Fibroblast of lung (primary cell): ENCODE data around the gene ACAT2. TPM values are rescaled to one million over a fixed set of nuclear protein-coding genes. Genes with fewer than 3 reads are reported as not detected.
A peak's percentile ranks its signal among the peaks of the same experiment; 100 is the strongest.

ENCODE experiments used
- DNase-seq, 2 donors: peaks; one replicate each; pipeline versions ENCODE4 v3.0.0 to v3.0.0-alpha.2; 2010; ENCODE audit warnings: low read depth in 2 of 2
- H2AFZ ChIP-seq: 2 replicates; pipeline ENCODE4 v1.5.1; 2012; ENCODE audit warnings: low read length, control low read depth, inconsistent platforms
- H3K27ac ChIP-seq: 2 replicates; pipeline ENCODE4 v1.5.1; 2011; ENCODE audit warnings: low read length, control low read depth; ENCODE audit not compliant: insufficient read depth
- H3K27me3 ChIP-seq: 2 replicates; pipeline ENCODE4 v1.5.1; 2011; ENCODE audit warnings: mild to moderate bottlenecking, low read length; ENCODE audit not compliant: control insufficient read depth, insufficient read depth
- H3K36me3 ChIP-seq: 2 replicates; pipeline ENCODE4 v1.5.1; 2011; ENCODE audit warnings: low read length; ENCODE audit not compliant: control insufficient read depth, insufficient read depth
- H3K4me1 ChIP-seq: 2 replicates; pipeline ENCODE4 v1.5.1; 2011; ENCODE audit warnings: low read length; ENCODE audit not compliant: control insufficient read depth, insufficient read depth; ENCODE audit errors: extremely low read depth
- H3K4me2 ChIP-seq: 2 replicates; pipeline ENCODE4 v1.5.1; 2011; ENCODE audit warnings: low read length, control low read depth; ENCODE audit not compliant: insufficient read depth; ENCODE audit errors: extremely low read depth
- H3K4me3 ChIP-seq, 4 experiments: fragments of 200-600 bp in 1 of 4; sonication (generic) in 1 of 4; replicated peaks in 1 of 4; 2 replicates each; pipeline ENCODE4 v1.5.1; 2011 to 2016; ENCODE audit warnings: low read length in 4 of 4, low read depth in 3 of 4, mild to moderate bottlenecking in 3 of 4, control low read depth in 2 of 4, inconsistent platforms in 1 of 4, mixed read lengths in 1 of 4; ENCODE audit not compliant: insufficient read depth in 1 of 4; ENCODE audit errors: control extremely low read depth in 1 of 4
- H3K79me2 ChIP-seq: 2 replicates; pipeline ENCODE4 v1.5.1; 2012; ENCODE audit warnings: mild to moderate bottlenecking, low read length, inconsistent platforms; ENCODE audit not compliant: control insufficient read depth, insufficient read depth
- H3K9ac ChIP-seq: 2 replicates; pipeline ENCODE4 v1.5.1; 2011; ENCODE audit warnings: mild to moderate bottlenecking, low read length, control low read depth; ENCODE audit not compliant: insufficient read depth
- H3K9me3 ChIP-seq: 2 replicates; pipeline ENCODE4 v1.5.1; 2012; ENCODE audit warnings: low read depth, low read length; ENCODE audit not compliant: control insufficient read depth, insufficient read depth
- H4K20me1 ChIP-seq: 2 replicates; pipeline ENCODE4 v1.5.1; 2011; ENCODE audit warnings: low read length; ENCODE audit not compliant: control insufficient read depth, insufficient read depth; ENCODE audit errors: extremely low read depth
- EZH2 ChIP-seq: IDR thresholded peaks from 2 replicates; pipeline ENCODE4 v1.5.1; 2012; ENCODE audit warnings: low read length, control low read depth, mild to moderate bottlenecking; ENCODE audit errors: missing control alignments
- polyA plus RNA-seq, 2 donors: library from polyadenylated mRNA; depleted of rRNA in 1 of 2; stranded (reverse) in 1 of 2; unstranded in 1 of 2; fragments of >200 nt; gene quantifications; 2 replicates each; pipeline ENCODE4 v1.2.1, GENCODE V29; 2011 to 2012; ENCODE audit warnings: missing spikeins in 1 of 2
- total RNA-seq: library from RNA; depleted of rRNA; stranded (reverse); fragments of >200 nt; gene quantifications from 2 replicates; pipeline ENCODE4 v1.2.1, GENCODE V29; 2014
- TF ChIP-seq, protein P1 (sequence below), 2 donors: IDR thresholded peaks in 1 of 2; conservative IDR thresholded peaks in 1 of 2; 1 replicate in 1 of 2; 2 replicates in 1 of 2; pipeline ENCODE4 v1.5.1; 2011 to 2012; ENCODE audit warnings: low read length in 2 of 2, control low read depth in 1 of 2, inconsistent platforms in 1 of 2, low read depth in 1 of 2, mild to moderate bottlenecking in 1 of 2

The ACAT2 gene
- total and polyA plus RNA-seq, 2 donors (not counting 1 experiment from before 2014, with no cell fraction given): 108 to 121 TPM

DNA sequence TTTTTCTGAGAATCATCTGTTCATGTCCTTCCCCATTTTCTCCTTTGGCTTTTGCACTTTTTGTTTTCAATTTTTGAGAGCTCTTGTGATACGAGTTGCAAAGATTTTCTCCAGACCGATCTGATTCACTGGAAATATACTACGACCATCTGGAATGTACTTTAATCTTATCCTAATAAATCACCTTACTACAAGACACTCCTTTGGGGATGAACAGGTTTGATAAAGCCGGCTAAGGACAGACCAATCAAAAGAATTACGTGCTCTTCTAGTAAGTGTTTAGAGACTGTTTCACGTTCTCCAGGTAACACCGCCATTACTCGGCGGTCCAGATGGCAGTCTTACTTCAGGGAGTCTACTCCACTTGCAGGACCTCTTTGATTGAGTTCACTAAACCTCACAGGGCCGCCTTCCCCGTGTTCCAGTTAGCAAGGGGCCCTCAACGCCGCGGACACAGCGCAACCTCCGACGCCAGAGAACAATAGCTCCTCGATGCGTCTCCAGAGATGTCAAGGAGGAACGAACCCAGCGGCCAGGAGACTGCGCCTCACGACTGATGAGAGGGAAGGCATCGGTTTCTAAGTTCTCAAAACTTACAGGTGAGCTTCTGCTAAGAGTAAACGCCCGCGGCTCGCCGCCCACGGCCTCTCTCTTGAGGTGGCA, 35.5 kb upstream of the ACAT2 start:
- TF ChIP-seq, protein P1, sequence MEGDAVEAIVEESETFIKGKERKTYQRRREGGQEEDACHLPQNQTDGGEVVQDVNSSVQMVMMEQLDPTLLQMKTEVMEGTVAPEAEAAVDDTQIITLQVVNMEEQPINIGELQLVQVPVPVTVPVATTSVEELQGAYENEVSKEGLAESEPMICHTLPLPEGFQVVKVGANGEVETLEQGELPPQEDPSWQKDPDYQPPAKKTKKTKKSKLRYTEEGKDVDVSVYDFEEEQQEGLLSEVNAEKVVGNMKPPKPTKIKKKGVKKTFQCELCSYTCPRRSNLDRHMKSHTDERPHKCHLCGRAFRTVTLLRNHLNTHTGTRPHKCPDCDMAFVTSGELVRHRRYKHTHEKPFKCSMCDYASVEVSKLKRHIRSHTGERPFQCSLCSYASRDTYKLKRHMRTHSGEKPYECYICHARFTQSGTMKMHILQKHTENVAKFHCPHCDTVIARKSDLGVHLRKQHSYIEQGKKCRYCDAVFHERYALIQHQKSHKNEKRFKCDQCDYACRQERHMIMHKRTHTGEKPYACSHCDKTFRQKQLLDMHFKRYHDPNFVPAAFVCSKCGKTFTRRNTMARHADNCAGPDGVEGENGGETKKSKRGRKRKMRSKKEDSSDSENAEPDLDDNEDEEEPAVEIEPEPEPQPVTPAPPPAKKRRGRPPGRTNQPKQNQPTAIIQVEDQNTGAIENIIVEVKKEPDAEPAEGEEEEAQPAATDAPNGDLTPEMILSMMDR (conservative IDR thresholded peaks at IDR 0.05 in 1 of 2, IDR thresholded peaks at IDR 0.05 in 1 of 2; ENCODE audit: low read depth in 1 of 2, low read length in 2 of 2): no peak
- no peak for TF ChIP-seq EZH2
- H3K9me3 ChIP-seq: no peaks in the 10 kb centered on the region
- peaks cover 8% of the 10 kb centered on the region for H4K20me1 ChIP-seq
- no peaks in the 10 kb centered on the region for H3K36me3 ChIP-seq
- no peak for DNase-seq
- H3K27ac ChIP-seq: peak overlapping the region; percentile 89
- H2AFZ ChIP-seq: peak overlapping the region; percentile 78
- no peaks in the 10 kb centered on the region for H3K27me3 ChIP-seq
- peak overlapping the region; percentile 99 for H3K4me2 ChIP-seq
- peaks cover 5% of the 10 kb centered on the region for H3K4me1 ChIP-seq
- H3K9ac ChIP-seq: peak overlapping the region; percentile 97
- peaks cover 70% of the 10 kb centered on the region for H3K79me2 ChIP-seq
- peak overlapping the region; percentile 68 to 96 (median 77) for H3K4me3 ChIP-seq

DNA sequence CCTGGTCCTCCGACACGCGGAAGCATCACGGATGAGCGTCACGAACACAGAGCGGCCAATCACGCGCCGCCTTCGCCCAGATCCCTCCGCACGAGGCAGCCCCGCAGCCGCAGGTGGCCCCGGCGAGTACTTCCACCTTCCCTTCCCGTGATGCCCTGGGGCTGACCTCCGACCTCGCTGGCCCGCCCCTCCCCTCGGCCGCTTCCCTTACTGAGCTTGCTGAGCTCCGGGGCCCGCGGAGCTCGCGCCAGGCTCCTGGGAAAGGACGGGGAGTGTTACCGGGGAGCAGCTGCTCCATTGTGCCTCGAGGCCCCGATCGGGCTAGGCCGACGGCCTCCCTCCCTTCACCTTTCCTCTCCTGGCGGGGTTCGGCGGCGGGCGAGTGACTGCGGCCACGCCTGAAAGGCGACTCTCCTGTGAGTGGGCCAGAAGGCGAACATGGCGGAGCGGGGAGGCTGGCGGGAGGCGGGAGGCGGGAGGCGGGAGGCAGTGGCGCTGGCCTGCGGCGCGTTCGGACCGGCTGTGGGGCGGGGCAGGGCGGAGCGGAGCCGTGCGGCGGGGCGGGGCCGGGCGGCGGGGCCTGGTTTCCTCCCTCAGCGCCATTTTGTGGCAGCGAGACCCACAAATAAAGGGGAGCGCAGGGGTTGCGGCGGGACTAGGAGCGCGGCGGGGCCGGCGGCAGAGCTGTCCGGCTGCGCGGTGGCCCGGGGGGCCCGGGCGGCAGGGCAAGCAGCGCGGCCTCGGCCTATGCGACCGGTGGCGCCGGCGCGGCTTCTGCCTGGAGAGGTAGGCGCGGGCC, 34.7 kb upstream of the ACAT2 start, which contains the start of gene WTAP:
Gene WTAP, plus strand, starts transcription at position 589 of the 799 bp plus-strand sequence. CDS start 8,760 bp downstream, outside the sequence.
- peaks cover 77% of the 10 kb centered on the region for H3K79me2 ChIP-seq
- peak within 1 kb of the TSS; percentile 89 for H3K27ac ChIP-seq
- peaks cover 8% of the 10 kb centered on the region for H4K20me1 ChIP-seq
- no peaks in the 10 kb centered on the region for H3K9me3 ChIP-seq
- DNase-seq: peak; percentile 96 to 97
- H3K4me1 ChIP-seq: peaks cover 5% of the 10 kb centered on the region
- TF ChIP-seq, protein P1 (conservative IDR thresholded peaks at IDR 0.05 in 1 of 2, IDR thresholded peaks at IDR 0.05 in 1 of 2; ENCODE audit: low read depth in 1 of 2, low read length in 2 of 2): no peak
- TF ChIP-seq EZH2: no peak
- H2AFZ ChIP-seq: peak within 1 kb of the TSS; percentile 84
- H3K9ac ChIP-seq: peak within 1 kb of the TSS; percentile 97
- H3K27me3 ChIP-seq: no peaks in the 10 kb centered on the region
- H3K4me2 ChIP-seq: peak within 1 kb of the TSS; percentile 99
- H3K4me3 ChIP-seq: peak within 1 kb of the TSS; percentile 82 to 100 (median 91)
- H3K36me3 ChIP-seq: no peaks in the 10 kb centered on the region
